ENCODE data around the gene NRP2.

- no peak for TF ChIP-seq POLR2A (IDR thresholded peaks at IDR 0.05)
- no peak for TF ChIP-seq CTCF (IDR thresholded peaks at IDR 0.05)
Observed at GRCh38 chr2:205692104-205692503, 9.8 kb downstream of the NRP2 start.

All from Peyer's patch (tissue), 4 donors.